B cell (primary cell): ENCODE data around the gene RTP4. TPM values are rescaled to one million over a fixed set of nuclear protein-coding genes. Genes with fewer than 3 reads are reported as not detected.
"Not testable (repeated sequence)": the region's sequence is repeated elsewhere in the genome, so short reads cannot be mapped to it uniquely, and the experiment has no call there.

Source experiments
- ATAC-seq: fragments of 200-7000 bp; cut with Tn5 transposase; one replicate; pipeline ENCODE4 v1.10.0; 2021; ENCODE audit warnings: low read depth, mild to moderate bottlenecking, moderate number of reproducible peaks, moderate library complexity
- CTCF ChIA-PET: fragments of 350-600 bp; sonication (Branson Sonifier 250); formaldehyde crosslinking; loops from one replicate; lab custom pipeline; 2021; ENCODE audit warnings: antibody characterized with exemption, inconsistent platforms; lab: Charles Lee
- POLR2A ChIA-PET: fragments of 350-600 bp; sonication (Branson Sonifier 250); formaldehyde crosslinking; loops from one replicate; lab custom pipeline; 2021; ENCODE audit warnings: antibody characterized with exemption; lab: Charles Lee
- DNase-seq: peaks from one replicate; pipeline ENCODE4 v3.0.0; 2013
- H2AFZ ChIP-seq: 2 replicates; pipeline ENCODE4 v1.6.1; 2012; ENCODE audit warnings: mild to moderate bottlenecking, low read depth, low read length; ENCODE audit not compliant: insufficient read depth, poor library complexity, severe bottlenecking
- H3K27ac ChIP-seq, 2 donors: 1 replicate in 1 of 2; 2 replicates in 1 of 2; pipeline ENCODE4 v1.5.1; 2012 to 2013; ENCODE audit warnings: low read length in 2 of 2, mild to moderate bottlenecking in 2 of 2, moderate library complexity in 1 of 2
- H3K27me3 ChIP-seq, 4 experiments: fragments of 200-600 bp in 1 of 4; sonication (generic) in 1 of 4; replicated peaks in 1 of 4; 1 replicate in 2 of 4; 2 replicates in 2 of 4; pipeline versions ENCODE4 v1.6.1 to v1.7.0; 2013 to 2016; ENCODE audit warnings: low read length in 3 of 4, mild to moderate bottlenecking in 2 of 4, mixed read lengths in 1 of 4, moderate library complexity in 1 of 4; ENCODE audit not compliant: insufficient read depth in 4 of 4, control insufficient read depth in 3 of 4; ENCODE audit errors: control extremely low read depth in 1 of 4
- H3K36me3 ChIP-seq, 2 experiments: replicated peaks in 1 of 2; 1 replicate in 1 of 2; 2 replicates in 1 of 2; pipeline versions ENCODE4 v1.6.1 to v1.7.1; 2013; ENCODE audit warnings: low read length in 1 of 2; ENCODE audit not compliant: insufficient read depth in 2 of 2, control insufficient read depth in 1 of 2; ENCODE audit errors: control extremely low read depth in 1 of 2, extremely low read depth in 1 of 2
- H3K4me1 ChIP-seq, 2 donors: fragments of 200-600 bp in 1 of 2; sonication (generic) in 1 of 2; 1 replicate in 1 of 2; 2 replicates in 1 of 2; pipeline versions ENCODE4 v1.5.1 to v1.6.1; 2013 to 2017; ENCODE audit warnings: low read length in 2 of 2; ENCODE audit not compliant: control insufficient read depth in 2 of 2, insufficient read depth in 2 of 2
- H3K4me2 ChIP-seq: replicated peaks from 2 replicates; pipeline ENCODE3; 2012; ENCODE audit warnings: mild to moderate bottlenecking, low read depth, low read length; ENCODE audit not compliant: poor library complexity, severe bottlenecking
- H3K4me3 ChIP-seq, 5 experiments: fragments of 200-600 bp in 1 of 5; sonication (generic) in 1 of 5; 1 replicate in 3 of 5; 2 replicates in 2 of 5; pipeline versions ENCODE4 v1.5.1 to v1.7.0; 2011 to 2016; ENCODE audit warnings: low read length in 4 of 5, mild to moderate bottlenecking in 4 of 5, low read depth in 2 of 5, control low read depth in 1 of 5, moderate library complexity in 1 of 5; ENCODE audit not compliant: insufficient read depth in 1 of 5; ENCODE audit errors: control extremely low read depth in 1 of 5, extremely low read depth in 1 of 5
- H3K79me2 ChIP-seq: fragments of 200-600 bp; sonication (generic); one replicate; pipeline ENCODE4 v1.6.0; 2016; ENCODE audit warnings: low read length; ENCODE audit not compliant: control insufficient read depth, insufficient read depth
- H3K9ac ChIP-seq: fragments of 200-600 bp; sonication (generic); 2 replicates; pipeline ENCODE4 v1.6.1; 2017; ENCODE audit warnings: mild to moderate bottlenecking, low read length, moderate library complexity
- H3K9me3 ChIP-seq, 3 donors: one replicate each; pipeline versions ENCODE4 v1.6.1 to v1.7.1; 2013; ENCODE audit warnings: low read length in 2 of 3; ENCODE audit not compliant: control insufficient read depth in 2 of 3, insufficient read depth in 1 of 3; ENCODE audit errors: control extremely low read depth in 1 of 3
- H4K20me1 ChIP-seq: 2 replicates; pipeline ENCODE4 v1.6.0; 2012; ENCODE audit warnings: mild to moderate bottlenecking, low read length; ENCODE audit not compliant: insufficient read depth, control insufficient read depth, poor library complexity, severe bottlenecking
- H3K27ac Mint-ChIP-seq: one replicate; pipeline ENCODE4 v1.8.0; 2021; ENCODE audit warnings: mixed read lengths
- H3K27me3 Mint-ChIP-seq: one replicate; pipeline ENCODE4 v1.8.0; 2021; ENCODE audit warnings: mixed read lengths
- H3K4me1 Mint-ChIP-seq: one replicate; pipeline ENCODE4 v1.8.0; 2021; ENCODE audit warnings: mixed read lengths
- H3K4me3 Mint-ChIP-seq: one replicate; pipeline ENCODE4 v1.8.0; 2021; ENCODE audit warnings: mixed read lengths
- H3K9me3 Mint-ChIP-seq: one replicate; pipeline ENCODE4 v1.8.0; 2022; ENCODE audit warnings: mixed read lengths; ENCODE audit not compliant: insufficient read depth
- EZH2 ChIP-seq: IDR thresholded peaks from 2 replicates; pipeline ENCODE4 v1.6.1; 2012; ENCODE audit warnings: borderline replicate concordance, low read depth, mild to moderate bottlenecking, moderate library complexity, low read length; ENCODE audit not compliant: insufficient read depth, poor library complexity, severe bottlenecking
- WGBS: methylation state at CpG from one replicate; pipeline ENCODE4 v1.1.5; 2013; ENCODE audit warnings: missing lambda C conversion rate; ENCODE audit not compliant: insufficient coverage; 5-methylcytosine and 5-hydroxymethylcytosine counted together
- intact Hi-C: fragments of 100-400 bp; cut with micrococcal nuclease; formaldehyde crosslinking; loops from one replicate; pipeline ENCODE4 v1.10.0; 2022
- polyA plus RNA-seq: library from polyadenylated mRNA; depleted of rRNA; stranded (reverse); fragments of >200 nt; gene quantifications from 2 replicates; pipeline ENCODE4 v1.2.3, GENCODE V29; 2012
- total RNA-seq, 2 donors: library from RNA; stranded (reverse); fragments of 120-200 nt in 1 of 2; gene quantifications; 1 replicate in 1 of 2; 2 replicates in 1 of 2; pipeline versions ENCODE4 v1.2.3 to v1.2.4, GENCODE V29; 2013 to 2022
- TF ChIP-seq, protein P1 (sequence below): fragments of 200-600 bp; IDR thresholded peaks from one replicate; pipeline ENCODE4 v1.8.0; 2022; ENCODE audit warnings: antibody characterized with exemption, mild to moderate bottlenecking

The RTP4 gene
- total and polyA plus RNA-seq, 2 donors (not counting 1 experiment from before 2014, with no cell fraction given): 1.0 to 6.7 TPM

DNA sequence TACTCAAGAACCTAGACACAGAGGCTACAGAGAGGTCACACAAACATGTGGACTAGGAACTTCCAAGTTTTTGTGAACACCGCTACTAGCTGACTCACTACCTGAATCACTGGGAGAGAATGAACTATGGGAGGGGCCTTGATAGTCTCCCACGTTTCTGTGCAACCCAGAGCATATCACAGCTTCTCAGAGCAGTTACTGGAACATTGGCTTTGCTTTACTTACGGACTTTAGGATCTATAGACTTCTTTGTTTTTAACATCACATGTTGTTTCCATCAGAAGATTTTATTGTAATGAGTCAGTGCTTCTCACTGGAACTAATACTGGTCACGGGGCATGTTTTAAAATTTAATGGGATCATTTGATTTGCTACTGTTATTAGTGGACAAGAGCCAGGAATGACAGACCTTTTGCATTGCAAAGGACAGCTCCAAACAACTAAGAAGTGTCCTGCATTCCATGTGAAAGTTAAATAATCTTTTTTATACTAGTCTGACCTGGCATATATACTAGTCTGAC lies 35.6 kb downstream of the RTP4 start:
- H2AFZ ChIP-seq: no peak overlapping the region
- no peak overlapping the region for H3K4me2 ChIP-seq
- no peaks in the 10 kb centered on the region for H3K9me3 ChIP-seq
- Mint-ChIP-seq H3K4me1 (no peaks in the 10 kb centered on the region), H3K9me3 (no peaks in the 10 kb centered on the region), H3K4me3 (no peak overlapping the region), H3K27me3 (peaks cover 36% of the 10 kb centered on the region), H3K27ac (no peak overlapping the region)
- WGBS: 100% methylated on average over 1 of the region's 4 CpGs
- no peaks in the 10 kb centered on the region for H3K79me2 ChIP-seq
- TF ChIP-seq, protein P1, sequence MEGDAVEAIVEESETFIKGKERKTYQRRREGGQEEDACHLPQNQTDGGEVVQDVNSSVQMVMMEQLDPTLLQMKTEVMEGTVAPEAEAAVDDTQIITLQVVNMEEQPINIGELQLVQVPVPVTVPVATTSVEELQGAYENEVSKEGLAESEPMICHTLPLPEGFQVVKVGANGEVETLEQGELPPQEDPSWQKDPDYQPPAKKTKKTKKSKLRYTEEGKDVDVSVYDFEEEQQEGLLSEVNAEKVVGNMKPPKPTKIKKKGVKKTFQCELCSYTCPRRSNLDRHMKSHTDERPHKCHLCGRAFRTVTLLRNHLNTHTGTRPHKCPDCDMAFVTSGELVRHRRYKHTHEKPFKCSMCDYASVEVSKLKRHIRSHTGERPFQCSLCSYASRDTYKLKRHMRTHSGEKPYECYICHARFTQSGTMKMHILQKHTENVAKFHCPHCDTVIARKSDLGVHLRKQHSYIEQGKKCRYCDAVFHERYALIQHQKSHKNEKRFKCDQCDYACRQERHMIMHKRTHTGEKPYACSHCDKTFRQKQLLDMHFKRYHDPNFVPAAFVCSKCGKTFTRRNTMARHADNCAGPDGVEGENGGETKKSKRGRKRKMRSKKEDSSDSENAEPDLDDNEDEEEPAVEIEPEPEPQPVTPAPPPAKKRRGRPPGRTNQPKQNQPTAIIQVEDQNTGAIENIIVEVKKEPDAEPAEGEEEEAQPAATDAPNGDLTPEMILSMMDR: no peak
- TF ChIP-seq EZH2: no peak
- H3K27me3 ChIP-seq: peaks cover 0 to 16% (median 3%) of the 10 kb centered on the region in 4 experiments
- intact Hi-C loops: no loop called here
- POLR2A ChIA-PET: no interaction called here
- no peak overlapping the region for H3K9ac ChIP-seq
- no peaks in the 10 kb centered on the region for H3K4me1 ChIP-seq
- H3K27ac ChIP-seq: no peak overlapping the region
- H4K20me1 ChIP-seq: no peaks in the 10 kb centered on the region
- no peak overlapping the region for H3K4me3 ChIP-seq
- CTCF ChIA-PET: no interaction called here
- ATAC-seq (no peak), DNase-seq (no peak)
- H3K36me3 ChIP-seq: no peaks in the 10 kb centered on the region

- Mint-ChIP-seq H3K9me3 (no peaks in the 10 kb centered on the region), H3K27me3 (peaks cover 32% of the 10 kb centered on the region), H3K4me3 (no peak overlapping the region), H3K27ac (no peak overlapping the region), H3K4me1 (no peaks in the 10 kb centered on the region)
- TF ChIP-seq, protein P1: no peak
- TF ChIP-seq EZH2: no peak
- Histone ChIP-seq H3K9me3 (peaks cover 0 to 1% (median 0%) of the 10 kb centered on the region in 3 donors), H3K27me3 (peaks cover 0 to 19% (median 0%) of the 10 kb centered on the region in 4 experiments), H3K36me3 (no peaks in the 10 kb centered on the region), H3K27ac (no peak overlapping the region), H3K79me2 (no peaks in the 10 kb centered on the region), H3K4me1 (no peaks in the 10 kb centered on the region), H3K4me2 (no peak overlapping the region), H2AFZ (no peak overlapping the region), H4K20me1 (no peaks in the 10 kb centered on the region), H3K9ac (no peak overlapping the region), H3K4me3 (no peak overlapping the region)
- WGBS: no CpG with 5 or more reads among the region's 3 CpGs
- DNase-seq: no peak
- intact Hi-C loops: no loop called here
- POLR2A ChIA-PET: no interaction called here
- CTCF ChIA-PET: interaction anchor here (0.5 kb wide), 1 partner anchor 64 kb away, joined by 3 read pairs; no protein-coding TSS in a partner anchor
- ATAC-seq: no peak
Measured at GRCh38 chr3:187406927-187407326, 38.7 kb downstream of the RTP4 start.

DNA sequence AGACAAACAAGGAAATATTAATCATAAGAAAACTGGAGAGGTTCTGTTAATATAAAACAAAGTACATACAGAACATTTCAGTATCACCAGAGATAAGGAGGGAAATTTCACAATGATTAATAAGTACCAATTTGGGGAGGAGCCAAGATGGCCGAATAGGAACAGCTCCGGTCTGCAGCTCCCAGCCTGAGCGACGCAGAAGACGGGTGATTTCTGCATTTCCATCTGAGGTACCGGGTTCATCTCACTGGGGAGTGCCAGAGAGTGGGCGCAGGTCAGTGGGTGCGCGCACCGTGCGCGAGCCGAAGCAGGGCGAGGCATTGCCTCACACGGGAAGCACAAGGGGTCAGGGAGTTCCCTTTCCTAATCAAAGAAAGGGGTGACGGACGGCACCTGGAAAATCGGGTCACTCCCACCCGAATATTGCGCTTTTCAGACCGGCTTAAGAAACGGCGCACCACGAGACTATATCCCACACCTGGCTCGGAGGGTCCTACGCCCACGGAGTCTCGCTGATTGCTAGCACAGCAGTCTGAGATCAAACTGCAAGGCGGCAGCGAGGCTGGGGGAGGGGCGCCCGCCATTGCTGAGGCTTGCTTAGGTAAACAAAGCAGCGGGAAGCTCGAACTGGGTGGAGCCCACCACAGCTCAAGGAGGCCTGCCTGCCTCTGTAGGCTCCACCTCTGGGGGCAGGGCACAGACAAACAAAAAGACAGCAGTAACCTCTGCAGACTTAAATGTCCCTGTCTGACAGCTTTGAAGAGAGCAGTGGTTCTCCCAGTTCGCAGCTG lies 44.0 kb downstream of the RTP4 start:
- H3K4me3 Mint-ChIP-seq, H3K4me1 ChIP-seq, H3K9me3 ChIP-seq, POLR2A ChIA-PET, DNase-seq, intact Hi-C loops, H3K9ac ChIP-seq, H3K27ac Mint-ChIP-seq, H2AFZ ChIP-seq, H4K20me1 ChIP-seq, H3K4me3 ChIP-seq, H3K4me2 ChIP-seq, H3K79me2 ChIP-seq, H3K27ac ChIP-seq, CTCF ChIA-PET, ATAC-seq, H3K4me1 Mint-ChIP-seq, H3K36me3 ChIP-seq, H3K9me3 Mint-ChIP-seq: not testable (repeated sequence)
- H3K27me3 Mint-ChIP-seq: peaks cover 18% of the 10 kb centered on the region
- H3K27me3 ChIP-seq: peaks cover 0 to 16% (median 0%) of the 10 kb centered on the region in 4 experiments
- no CpG with 5 or more reads among the region's 35 CpGs for WGBS
